Measurements from ENCODE around the gene SH3RF3. TPM values are rescaled to one million over a fixed set of nuclear protein-coding genes. Genes with fewer than 3 reads are reported as not detected.

The SH3RF3 gene
- total and polyA plus RNA-seq, 4 experiments from 2014 or later = 0.26 to 2.2 (median 2.1) TPM; not detected in 1

DNA sequence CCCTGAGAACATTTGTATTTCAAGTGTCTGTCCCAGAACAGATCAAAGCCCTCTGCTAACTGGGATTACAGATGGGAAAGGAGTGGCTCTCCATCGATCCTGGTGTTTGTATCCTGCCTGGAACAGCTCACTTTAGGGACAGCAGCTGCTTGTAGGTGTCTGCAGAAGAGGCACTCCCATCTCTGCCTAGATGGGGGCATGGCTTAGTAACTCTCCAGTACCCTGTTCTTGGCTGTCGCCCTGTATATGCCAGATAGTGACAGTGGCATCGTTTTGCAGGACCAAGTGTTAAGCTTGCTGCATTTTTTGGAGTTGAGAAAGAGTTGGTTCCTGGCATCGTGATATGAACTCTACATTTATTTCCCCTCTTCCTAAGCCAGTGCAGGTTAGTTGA is 189.9 kb downstream of the SH3RF3 start:
- H3K27ac ChIP-seq (ENCODE audit: low read depth, low read length) = no peak overlapping the region
- H3K4me3 ChIP-seq (ENCODE audit: low read length in 2 of 2) = no peak overlapping the region
- H3K4me1 ChIP-seq (ENCODE audit: insufficient read depth, low read length) = peaks cover 12% of the 10 kb centered on the region
- H3K36me3 ChIP-seq (ENCODE audit: insufficient read depth, low read length) = no peaks in the 10 kb centered on the region
- H3K27ac Mint-ChIP-seq = no peak overlapping the region
- no peaks in the 10 kb centered on the region for H3K9me3 ChIP-seq (ENCODE audit: control insufficient read depth in 1 of 2, low read length in 2 of 2)
- H3K9me3 Mint-ChIP-seq = no peaks in the 10 kb centered on the region
- H3K4me3 Mint-ChIP-seq = no peak overlapping the region
- intact Hi-C loops (cut with micrococcal nuclease) = no loop called here
- peaks cover 6 to 8% of the 10 kb centered on the region in 2 donors for H3K27me3 Mint-ChIP-seq
- no peaks in the 10 kb centered on the region for H3K36me3 Mint-ChIP-seq
- POLR2A ChIA-PET (ENCODE audit: partially characterized antibody) = no interaction called here
- DNase-seq = no peak
- H3K4me1 Mint-ChIP-seq = peaks cover 4 to 19% (median 11%) of the 10 kb centered on the region in 4 donors
- no peaks in the 10 kb centered on the region for H3K27me3 ChIP-seq (ENCODE audit: insufficient read depth, low read length)
- CTCF ChIA-PET (ENCODE audit: partially characterized antibody) = interaction anchor here (1.4 kb wide), 1 partner anchor 8 kb away, joined by 3 read pairs; no protein-coding TSS in a partner anchor

DNA sequence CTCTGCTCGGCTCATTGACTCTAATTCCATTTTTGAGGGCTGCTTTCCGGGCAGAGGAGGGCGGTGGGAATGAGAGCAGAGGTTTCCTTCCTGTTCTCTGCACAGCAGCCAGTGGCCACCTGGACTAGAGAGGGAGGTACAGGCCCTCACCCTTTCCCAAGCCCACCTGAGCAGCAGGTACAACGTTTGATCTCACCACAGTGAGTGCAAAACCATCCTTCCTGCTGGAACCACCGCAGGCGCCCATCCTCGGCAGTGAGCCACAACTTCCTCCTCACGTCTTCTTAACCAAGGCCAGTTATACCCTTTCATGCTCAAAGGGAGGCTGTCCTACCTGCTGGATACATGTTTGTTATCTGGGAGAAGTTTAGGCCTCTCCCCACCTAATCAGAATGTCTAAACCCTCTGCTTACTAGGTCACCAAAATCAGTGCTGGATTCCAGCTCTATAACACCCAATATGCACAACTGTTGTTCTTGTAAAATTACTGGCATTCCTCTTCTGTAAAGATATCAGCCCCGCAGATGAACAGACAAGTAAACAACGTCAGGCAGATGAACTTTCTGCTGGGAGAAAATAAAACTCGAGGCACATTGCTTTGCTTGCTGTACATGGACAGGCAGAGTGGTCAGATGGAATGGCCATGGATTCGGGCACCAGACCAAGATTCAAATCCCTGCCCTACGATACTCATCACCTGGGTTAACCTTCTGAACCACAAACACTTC is 191.4 kb downstream of the SH3RF3 start:
- no peaks in the 10 kb centered on the region for H3K9me3 ChIP-seq (ENCODE audit: control insufficient read depth in 1 of 2, low read length in 2 of 2)
- no peak overlapping the region for H3K4me3 ChIP-seq (ENCODE audit: low read length in 2 of 2)
- Mint-ChIP-seq H3K4me3 (peak overlapping the region in 1 of 8 donors; percentile 0), H3K27ac (no peak overlapping the region), H3K4me1 (peaks cover 4 to 19% (median 11%) of the 10 kb centered on the region in 4 donors), H3K36me3 (no peaks in the 10 kb centered on the region), H3K9me3 (no peaks in the 10 kb centered on the region), H3K27me3 (peaks cover 6 to 8% of the 10 kb centered on the region in 2 donors)
- no peak for DNase-seq
- CTCF ChIA-PET (ENCODE audit: partially characterized antibody) = no interaction called here
- no peaks in the 10 kb centered on the region for H3K36me3 ChIP-seq (ENCODE audit: insufficient read depth, low read length)
- POLR2A ChIA-PET (ENCODE audit: partially characterized antibody) = no interaction called here
- H3K27ac ChIP-seq (ENCODE audit: low read depth, low read length) = no peak overlapping the region
- H3K27me3 ChIP-seq (ENCODE audit: insufficient read depth, low read length) = no peaks in the 10 kb centered on the region
- intact Hi-C loops (cut with micrococcal nuclease) = no loop called here
- peaks cover 12% of the 10 kb centered on the region for H3K4me1 ChIP-seq (ENCODE audit: insufficient read depth, low read length)

DNA sequence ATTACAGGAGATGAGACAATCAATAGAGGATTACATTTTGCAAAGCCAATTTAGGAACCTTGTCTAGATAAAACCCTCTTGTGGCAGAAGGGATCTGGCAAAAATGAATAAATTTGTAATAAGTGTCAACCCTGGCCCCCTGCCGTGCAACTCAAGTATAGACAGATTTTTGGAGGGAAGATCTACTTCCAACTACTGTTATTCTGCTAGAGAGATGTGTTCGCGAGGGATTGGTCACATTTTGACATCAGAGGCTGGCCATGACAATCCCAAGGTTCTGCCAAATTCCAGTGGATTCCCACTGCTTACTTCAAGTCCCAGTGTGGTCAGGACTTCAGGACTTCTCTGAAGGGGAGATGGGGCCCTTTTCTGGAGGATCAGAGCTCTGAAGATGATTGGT is 192.6 kb downstream of the SH3RF3 start:
- H3K9me3 Mint-ChIP-seq = no peaks in the 10 kb centered on the region
- ChIA-PET CTCF (ENCODE audit: partially characterized antibody) (no interaction called here), POLR2A (ENCODE audit: partially characterized antibody) (no interaction called here)
- Histone ChIP-seq H3K36me3 (ENCODE audit: insufficient read depth, low read length) (no peaks in the 10 kb centered on the region), H3K4me1 (ENCODE audit: insufficient read depth, low read length) (peaks cover 12% of the 10 kb centered on the region), H3K4me3 (ENCODE audit: low read length in 2 of 2) (no peak overlapping the region), H3K27me3 (ENCODE audit: insufficient read depth, low read length) (no peaks in the 10 kb centered on the region), H3K9me3 (ENCODE audit: control insufficient read depth in 1 of 2, low read length in 2 of 2) (no peaks in the 10 kb centered on the region), H3K27ac (ENCODE audit: low read depth, low read length) (no peak overlapping the region)
- H3K27me3 Mint-ChIP-seq = peaks cover 6 to 8% of the 10 kb centered on the region in 2 donors
- H3K36me3 Mint-ChIP-seq = no peaks in the 10 kb centered on the region
- no peak overlapping the region for H3K4me3 Mint-ChIP-seq
- intact Hi-C loops (cut with micrococcal nuclease) = no loop called here
- peaks cover 4 to 19% (median 11%) of the 10 kb centered on the region in 4 donors for H3K4me1 Mint-ChIP-seq
- DNase-seq = no peak
- H3K27ac Mint-ChIP-seq = no peak overlapping the region

DNA sequence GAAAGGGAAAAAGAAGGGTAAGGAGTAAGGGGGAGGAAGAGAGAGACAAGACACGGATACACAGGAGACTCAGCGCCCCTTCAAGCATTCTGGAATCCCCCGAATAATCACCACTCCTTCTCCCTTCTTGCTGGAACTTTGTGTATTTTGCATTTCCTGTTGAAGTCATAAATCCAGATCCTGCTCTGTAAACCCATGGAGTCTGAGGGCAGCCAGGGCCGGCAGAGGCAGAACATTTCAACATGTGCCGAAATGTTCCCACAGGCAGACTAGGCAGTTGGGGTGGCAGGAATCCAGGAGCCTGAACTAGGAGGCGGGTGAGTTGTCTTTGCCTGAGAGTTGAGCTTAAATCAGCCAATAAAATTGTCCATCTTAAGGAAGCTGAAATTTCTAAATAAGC is 193.1 kb downstream of the SH3RF3 start:
- CTCF ChIA-PET (ENCODE audit: partially characterized antibody) = interaction anchor here (1.7 kb wide), 1 partner anchor 10 kb away, joined by 6 read pairs; no protein-coding TSS in a partner anchor
- no peak overlapping the region for H3K27ac Mint-ChIP-seq

DNA sequence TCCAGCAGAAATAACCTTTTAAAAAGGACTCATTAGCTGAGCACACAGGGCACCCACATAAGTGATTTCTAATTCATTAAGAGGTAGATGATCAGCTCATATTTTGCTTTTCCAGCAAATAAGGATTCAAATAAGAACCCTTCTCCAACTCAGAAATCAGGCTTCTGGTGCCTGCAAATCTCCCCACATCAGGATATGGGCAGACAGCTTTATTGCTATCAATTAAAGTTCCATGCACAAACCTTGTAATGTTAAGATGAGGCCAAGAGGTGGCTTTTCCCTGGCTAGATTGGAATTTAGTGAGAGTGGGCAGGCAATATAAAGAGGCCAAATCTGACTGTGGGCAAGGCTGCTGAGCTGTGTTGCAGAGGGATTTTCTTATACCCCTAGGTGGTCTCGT is 193.6 kb downstream of the SH3RF3 start:
- Histone ChIP-seq H3K9me3 (ENCODE audit: control insufficient read depth in 1 of 2, low read length in 2 of 2) (no peaks in the 10 kb centered on the region), H3K4me1 (ENCODE audit: insufficient read depth, low read length) (peaks cover 12% of the 10 kb centered on the region), H3K27me3 (ENCODE audit: insufficient read depth, low read length) (no peaks in the 10 kb centered on the region), H3K4me3 (ENCODE audit: low read length in 2 of 2) (no peak overlapping the region), H3K36me3 (ENCODE audit: insufficient read depth, low read length) (no peaks in the 10 kb centered on the region), H3K27ac (ENCODE audit: low read depth, low read length) (no peak overlapping the region)
- ChIA-PET CTCF (ENCODE audit: partially characterized antibody) (interaction anchor here (0.9 to 1.7 kb wide), 2 partner anchors 10 to 194 kb away, joined by 4 to 6 read pairs; no protein-coding TSS in a partner anchor), POLR2A (ENCODE audit: partially characterized antibody) (no interaction called here)
- Mint-ChIP-seq H3K27ac (no peak overlapping the region), H3K36me3 (no peaks in the 10 kb centered on the region), H3K27me3 (peaks cover 6 to 8% of the 10 kb centered on the region in 2 donors), H3K4me1 (peaks cover 4 to 19% (median 11%) of the 10 kb centered on the region in 4 donors), H3K9me3 (no peaks in the 10 kb centered on the region), H3K4me3 (no peak overlapping the region)
- DNase-seq = no peak
- intact Hi-C loops (cut with micrococcal nuclease) = no loop called here

More for the DNA sequence above, 193.1 kb downstream of the SH3RF3 start:
- Histone ChIP-seq H3K27me3 (ENCODE audit: insufficient read depth, low read length) (no peaks in the 10 kb centered on the region), H3K4me3 (ENCODE audit: low read length in 2 of 2) (no peak overlapping the region), H3K4me1 (ENCODE audit: insufficient read depth, low read length) (peaks cover 12% of the 10 kb centered on the region), H3K27ac (ENCODE audit: low read depth, low read length) (no peak overlapping the region), H3K36me3 (ENCODE audit: insufficient read depth, low read length) (no peaks in the 10 kb centered on the region), H3K9me3 (ENCODE audit: control insufficient read depth in 1 of 2, low read length in 2 of 2) (no peaks in the 10 kb centered on the region)
- H3K9me3 Mint-ChIP-seq = no peaks in the 10 kb centered on the region
- H3K36me3 Mint-ChIP-seq = no peaks in the 10 kb centered on the region
- intact Hi-C loops (cut with micrococcal nuclease) = no loop called here
- peaks cover 6 to 8% of the 10 kb centered on the region in 2 donors for H3K27me3 Mint-ChIP-seq
- H3K4me3 Mint-ChIP-seq = no peak overlapping the region
- H3K4me1 Mint-ChIP-seq = peaks cover 4 to 19% (median 11%) of the 10 kb centered on the region in 4 donors
- no peak for DNase-seq
- POLR2A ChIA-PET (ENCODE audit: partially characterized antibody) = no interaction called here

DNA sequence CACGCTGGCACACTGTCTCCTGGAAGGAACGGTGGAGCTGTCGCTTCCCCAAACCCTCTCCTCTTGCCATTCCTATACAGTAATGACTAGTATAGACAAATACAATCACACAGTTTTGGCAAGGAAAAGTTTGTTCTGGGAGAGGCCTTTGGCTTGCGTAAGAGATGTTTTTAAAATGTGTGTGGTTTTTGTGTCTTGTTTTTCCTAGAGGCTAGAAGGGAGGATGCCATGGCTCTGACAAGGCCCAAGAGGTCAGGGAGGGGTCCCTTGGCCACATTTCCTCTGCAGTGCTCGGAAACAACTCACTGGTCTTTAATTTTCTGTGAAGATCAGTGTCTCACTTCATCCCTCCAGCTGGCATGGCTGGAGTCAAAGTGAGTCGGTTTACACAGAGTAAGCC is 195.9 kb downstream of the SH3RF3 start:
- no peaks in the 10 kb centered on the region for H3K27me3 ChIP-seq (ENCODE audit: insufficient read depth, low read length)
- ChIA-PET POLR2A (ENCODE audit: partially characterized antibody) (no interaction called here), CTCF (ENCODE audit: partially characterized antibody) (no interaction called here)
- H3K9me3 ChIP-seq (ENCODE audit: control insufficient read depth in 1 of 2, low read length in 2 of 2) = no peaks in the 10 kb centered on the region
- peaks cover 4 to 7% of the 10 kb centered on the region in 2 donors for H3K27me3 Mint-ChIP-seq
- H3K9me3 Mint-ChIP-seq = no peaks in the 10 kb centered on the region
- H3K4me3 ChIP-seq (ENCODE audit: low read length in 2 of 2) = no peak overlapping the region
- no peak overlapping the region for H3K27ac ChIP-seq (ENCODE audit: low read depth, low read length)
- peaks cover 4 to 12% (median 9%) of the 10 kb centered on the region in 4 donors for H3K4me1 Mint-ChIP-seq
- no peaks in the 10 kb centered on the region for H3K36me3 Mint-ChIP-seq
- H3K4me3 Mint-ChIP-seq = no peak overlapping the region
- H3K36me3 ChIP-seq (ENCODE audit: insufficient read depth, low read length) = no peaks in the 10 kb centered on the region
- intact Hi-C loops (cut with micrococcal nuclease) = no loop called here
- DNase-seq = no peak
- H3K27ac Mint-ChIP-seq = no peak overlapping the region
- H3K4me1 ChIP-seq (ENCODE audit: insufficient read depth, low read length) = peaks cover 6% of the 10 kb centered on the region

DNA sequence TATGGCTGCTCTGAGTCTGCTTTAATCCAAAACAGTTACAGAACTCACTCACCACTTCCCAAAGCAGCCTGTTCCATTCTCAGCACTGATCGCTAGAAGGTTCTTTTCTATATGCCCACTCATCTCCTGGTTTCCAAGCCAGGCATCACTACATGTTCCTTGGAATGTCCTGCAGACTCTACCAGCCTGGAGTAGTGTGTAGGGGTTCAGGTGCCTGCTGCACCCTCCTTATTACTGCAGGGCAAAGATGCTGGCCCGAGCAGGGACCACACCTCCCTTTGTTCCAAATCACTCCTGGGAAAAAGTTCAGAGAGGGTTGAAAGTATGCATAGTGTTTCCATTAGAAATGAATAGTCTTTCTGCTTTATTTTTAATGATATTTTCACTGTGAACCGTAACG is 196.6 kb downstream of the SH3RF3 start:
- no peak overlapping the region for H3K4me3 Mint-ChIP-seq
- no peaks in the 10 kb centered on the region for H3K27me3 ChIP-seq (ENCODE audit: insufficient read depth, low read length)
- no peaks in the 10 kb centered on the region for H3K4me1 ChIP-seq (ENCODE audit: insufficient read depth, low read length)
- no peak overlapping the region for H3K27ac ChIP-seq (ENCODE audit: low read depth, low read length)
- DNase-seq = no peak
- no peaks in the 10 kb centered on the region for H3K9me3 ChIP-seq (ENCODE audit: control insufficient read depth in 1 of 2, low read length in 2 of 2)
- no peaks in the 10 kb centered on the region for H3K9me3 Mint-ChIP-seq
- H3K4me1 Mint-ChIP-seq = peaks cover 0 to 5% (median 2%) of the 10 kb centered on the region in 4 donors
- intact Hi-C loops (cut with micrococcal nuclease) = no loop called here
- peaks cover 3 to 5% of the 10 kb centered on the region in 2 donors for H3K27me3 Mint-ChIP-seq
- H3K36me3 Mint-ChIP-seq = no peaks in the 10 kb centered on the region
- H3K27ac Mint-ChIP-seq = no peak overlapping the region
- CTCF ChIA-PET (ENCODE audit: partially characterized antibody) = no interaction called here
- H3K4me3 ChIP-seq (ENCODE audit: low read length in 2 of 2) = no peak overlapping the region
- POLR2A ChIA-PET (ENCODE audit: partially characterized antibody) = no interaction called here
- no peaks in the 10 kb centered on the region for H3K36me3 ChIP-seq (ENCODE audit: insufficient read depth, low read length)
